Hematopoietic multipotent progenitor cell treated with erythropoietin and hydrocortisone succinate and interleukin-3 and kit ligand, for 4 days (in vitro differentiated cells): Measurements from ENCODE around the gene ZNF708.
A peak's percentile ranks its signal among the peaks of the same experiment; 100 is the strongest.
"Not testable (repeated sequence)": the region's sequence is repeated elsewhere in the genome, so short reads cannot be mapped to it uniquely, and the experiment has no call there.

ENCODE experiments used
- DNase-seq: peaks from one replicate; pipeline ENCODE4 v3.0.0-alpha.2; 2015

ZNF708 gene

GRCh38 chr19:21259421-21260124, 69.6 kb downstream of the ZNF708 start:
- DNase-seq, result not testable (repeated sequence)

- peak; percentile 42 for DNase-seq
Measured at GRCh38 chr19:21256722-21257121, 72.5 kb downstream of the ZNF708 start.
